HG03558 (cell line): ENCODE measurements around the gene CEP170B.
"Not testable (repeated sequence)": the region's sequence is repeated elsewhere in the genome, so short reads cannot be mapped to it uniquely, and the experiment has no call there.

Experiments used
- ATAC-seq: cut with Tn5 transposase; IDR thresholded peaks from one replicate; pipeline ENCODE4 v1.9.1; 2021; ENCODE audit warnings: moderate number of reproducible peaks; ENCODE audit not compliant: unreplicated experiment; ENCODE audit errors: extremely low read depth

Gene CEP170B

DNA sequence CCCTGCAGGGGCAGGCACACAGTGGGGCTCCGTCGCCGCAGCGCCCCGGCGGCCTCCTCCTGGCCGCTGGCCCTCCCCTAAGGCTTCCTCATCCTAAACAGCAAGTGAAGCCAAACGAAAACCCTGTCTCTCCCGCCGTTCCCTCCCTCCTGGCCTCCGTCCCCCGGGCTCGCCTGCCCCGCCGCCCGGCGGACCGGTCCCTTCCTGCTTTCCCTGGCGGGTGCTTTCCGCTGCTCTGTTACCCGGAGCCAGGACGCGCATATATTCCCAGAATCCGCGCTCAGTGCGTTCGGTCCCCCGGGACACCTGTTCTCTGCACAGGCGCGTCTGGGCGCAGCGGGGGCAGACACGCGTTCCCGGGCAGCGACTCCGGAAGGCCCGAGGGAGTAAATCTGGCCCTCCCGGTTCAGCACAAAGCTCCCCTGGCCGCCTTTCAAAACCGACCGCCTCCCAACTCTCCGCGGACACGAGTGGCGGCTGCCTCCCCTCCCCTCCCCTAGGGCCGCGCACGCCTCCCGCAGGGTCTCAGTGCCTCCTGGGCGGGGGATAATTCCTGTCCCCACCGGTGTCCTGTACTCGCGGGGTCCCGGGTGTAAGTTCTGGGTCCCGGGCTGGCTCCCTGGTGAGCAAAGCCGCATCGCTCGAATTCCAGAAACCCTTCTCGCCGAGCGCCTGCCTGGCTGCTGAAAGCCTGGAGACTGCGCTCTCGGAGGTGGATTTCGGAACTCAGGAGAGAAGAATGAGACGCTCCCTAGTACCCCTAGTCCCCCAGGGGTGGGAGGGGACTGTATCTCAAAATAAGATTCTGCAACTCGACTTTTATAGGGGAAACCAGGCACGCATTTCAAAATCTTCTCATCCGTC lies 21.4 kb upstream of the CEP170B start:
- no peak for ATAC-seq

- ATAC-seq, result no peak
Measured at GRCh38 chr14:104844306-104845032, 20.6 kb upstream of the CEP170B start.

GRCh38 chr14:104845033-104845666 lies 19.9 kb upstream of the CEP170B start:
- no peak for ATAC-seq

DNA sequence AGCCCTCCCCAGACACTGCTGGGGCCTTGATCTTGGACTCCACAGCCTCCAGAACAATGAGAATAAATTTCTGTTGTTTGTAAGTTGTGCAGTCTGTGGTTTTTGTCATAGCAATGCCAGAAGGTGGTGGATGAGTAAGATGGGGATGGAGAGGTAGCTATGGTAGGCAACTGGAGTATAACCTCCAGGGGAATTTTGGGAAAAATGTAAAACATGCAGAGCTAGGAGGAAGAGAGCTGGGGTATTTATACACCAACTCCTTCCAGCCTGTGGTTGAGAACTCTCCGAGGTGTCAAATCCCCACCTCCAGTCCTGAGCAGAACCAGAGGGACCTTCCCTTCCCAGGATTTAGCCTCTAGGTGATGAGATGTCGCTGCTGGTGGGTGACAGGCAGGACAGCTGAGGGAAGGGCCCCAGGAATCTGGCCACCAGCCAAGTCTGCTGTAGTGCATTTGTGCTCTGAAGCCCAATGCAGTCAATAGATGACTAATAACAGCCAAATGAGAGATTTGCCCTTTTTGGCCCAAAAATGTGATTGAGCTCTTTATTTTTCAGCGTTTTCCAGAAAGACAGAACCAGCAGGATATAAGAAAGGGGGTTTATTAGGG lies 19.1 kb upstream of the CEP170B start:
- ATAC-seq, result no peak

GRCh38 chr14:104852280-104852663 lies 12.8 kb upstream of the CEP170B start:
- ATAC-seq, result no peak

- ATAC-seq, result no peak
Measured at GRCh38 chr14:104855532-104856090, 9.5 kb upstream of the CEP170B start.

DNA sequence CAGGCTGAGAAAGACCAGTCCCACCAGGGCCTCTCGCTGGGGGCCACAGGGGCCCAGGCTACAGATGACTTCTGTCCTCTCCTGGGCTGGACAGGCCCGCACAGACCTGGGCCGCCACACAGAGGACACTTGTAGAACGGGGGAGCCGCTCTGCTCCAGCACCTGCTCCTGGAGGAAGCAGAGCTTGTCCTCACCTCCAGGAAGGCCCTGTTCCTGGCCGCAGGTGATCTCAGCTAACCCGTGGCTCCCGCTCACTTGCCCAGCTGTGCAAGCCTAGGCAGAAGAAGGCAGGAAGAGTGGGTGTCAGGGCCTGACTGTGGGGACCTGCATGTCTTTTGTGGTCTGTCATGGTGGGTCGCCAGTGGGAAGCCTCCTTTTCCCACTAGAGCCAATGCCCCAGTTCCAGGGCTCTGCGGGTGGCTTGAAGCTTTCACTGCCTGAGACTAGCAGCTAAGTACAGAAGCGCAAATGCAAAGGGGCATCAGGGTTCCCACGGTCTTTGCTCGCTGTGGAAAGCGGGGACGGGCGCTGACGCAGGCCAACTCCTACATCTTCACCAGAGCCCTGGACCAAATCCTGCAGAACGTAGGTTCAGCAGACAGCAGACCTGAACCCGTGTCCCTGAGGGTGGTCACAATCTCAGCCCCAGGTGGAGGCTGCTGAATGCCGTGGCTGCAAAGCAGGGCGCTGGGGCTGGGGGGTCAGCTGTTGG lies 8.8 kb upstream of the CEP170B start:
- no peak for ATAC-seq

DNA sequence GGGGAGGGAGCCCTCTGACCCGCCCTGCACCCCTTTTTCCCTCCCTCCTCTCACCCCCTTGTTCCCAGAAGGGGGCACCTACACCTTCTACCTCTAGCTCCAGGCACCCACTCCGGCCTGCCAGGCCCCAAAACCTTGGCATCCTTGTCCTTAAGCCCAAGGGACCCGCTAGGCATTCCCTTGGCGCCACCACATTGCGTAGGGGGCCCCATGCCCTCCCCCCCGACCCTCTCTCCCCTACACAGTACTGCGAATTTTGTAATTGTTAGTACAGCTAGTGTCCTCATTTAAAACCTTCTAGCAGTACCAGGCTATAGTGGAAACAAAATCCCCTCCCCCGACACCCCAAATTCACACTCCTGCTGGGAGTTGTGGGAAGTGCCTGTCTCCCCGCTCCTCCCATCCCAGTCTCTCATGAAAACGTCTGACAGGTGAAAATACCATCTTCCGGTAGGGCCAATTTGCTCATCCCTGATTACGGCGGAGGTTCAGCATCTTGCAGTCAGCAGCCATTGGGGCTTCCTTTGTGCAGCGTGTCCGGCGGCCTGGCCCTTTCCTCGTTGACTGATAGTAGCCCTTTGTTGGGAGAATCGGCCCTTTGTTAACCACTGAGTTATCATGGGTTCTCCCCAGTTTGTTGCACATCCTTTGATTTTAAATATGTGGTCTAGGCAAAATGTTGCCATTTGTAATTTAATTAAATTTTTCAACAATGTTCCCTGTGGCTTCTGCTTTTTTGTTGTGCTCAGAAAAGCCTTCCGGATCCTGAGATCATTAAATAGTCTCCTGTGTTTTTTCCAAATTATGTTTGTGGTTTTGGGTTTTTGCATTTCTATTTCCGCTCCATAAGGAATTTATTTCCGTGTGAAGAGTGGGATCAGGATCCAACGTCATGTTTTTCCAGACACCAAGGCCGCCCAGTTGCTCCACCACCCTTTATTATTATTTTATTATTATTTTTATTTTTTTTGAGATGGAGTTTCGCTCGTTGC lies 7.9 kb upstream of the CEP170B start:
- no peak for ATAC-seq

- not testable (repeated sequence) for ATAC-seq
Measured at GRCh38 chr14:104857931-104858330, 7.1 kb upstream of the CEP170B start.

DNA sequence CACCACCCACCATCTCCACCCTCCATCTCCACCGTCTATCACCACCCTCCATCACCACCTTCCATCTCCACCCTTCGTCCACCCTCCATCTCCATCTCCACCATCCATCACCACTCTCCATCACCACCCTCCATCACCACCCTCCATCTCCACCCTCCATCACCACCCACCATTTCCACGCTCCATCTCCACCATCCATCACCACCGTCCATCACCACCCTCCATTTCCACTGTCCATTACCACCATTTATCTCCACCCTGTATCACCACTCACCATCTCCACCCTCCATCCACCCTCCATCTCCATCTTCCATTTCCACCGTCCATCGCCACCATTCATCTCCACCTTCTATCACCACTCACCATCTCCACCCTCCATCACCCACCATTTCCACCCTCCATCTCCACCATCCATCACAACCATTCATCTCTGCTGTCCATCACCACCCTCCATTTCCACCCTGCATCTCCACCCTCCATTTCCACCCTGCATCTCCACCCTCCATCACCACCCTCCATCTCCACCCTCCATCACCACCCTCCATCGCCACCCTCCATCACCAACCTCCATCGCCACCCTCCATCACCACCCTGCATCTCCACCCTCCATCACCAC lies 6.1 kb upstream of the CEP170B start:
- ATAC-seq, result no peak

DNA sequence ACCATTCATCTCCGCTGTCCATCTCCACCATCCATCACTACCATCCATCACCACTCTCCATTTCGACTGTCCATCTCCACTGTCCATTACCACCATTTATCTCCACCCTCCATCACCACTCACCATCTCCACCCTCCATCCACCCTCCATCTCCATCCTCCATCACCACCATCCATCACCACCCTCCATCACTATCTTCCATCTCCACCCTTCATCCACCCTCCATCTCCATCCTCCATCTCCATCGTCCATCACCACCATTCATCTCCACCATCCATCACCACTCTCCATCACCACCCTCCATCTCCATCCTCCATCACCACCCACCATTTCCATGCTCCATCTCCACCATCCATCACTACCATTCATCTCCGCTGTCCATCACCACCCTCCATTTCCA lies 5.2 kb upstream of the CEP170B start:
- ATAC-seq, result no peak

GRCh38 chr14:104860414-104860813 lies 4.7 kb upstream of the CEP170B start:
- ATAC-seq, result no peak

GRCh38 chr14:104863131-104863862 lies 1.8 kb upstream of the CEP170B start:
- ATAC-seq, result no peak

DNA sequence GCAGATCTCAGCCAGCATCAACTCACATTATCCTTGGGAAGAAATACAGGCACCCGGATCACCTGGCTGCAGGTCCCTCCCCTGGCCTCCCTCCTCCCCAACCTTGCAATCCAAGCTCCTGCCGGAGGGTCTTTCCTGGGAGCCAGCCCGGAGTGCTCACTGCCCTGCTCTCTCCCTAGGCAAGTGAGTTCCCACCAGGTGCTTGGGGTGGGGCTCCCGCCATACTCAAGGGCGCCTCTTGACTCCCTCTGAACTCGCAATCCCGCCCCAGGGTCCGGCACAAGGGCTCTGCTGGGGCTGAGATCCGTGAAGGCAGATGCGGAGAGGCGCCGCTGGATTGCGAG lies 1.2 kb upstream of the CEP170B start:
- ATAC-seq, result no peak

DNA sequence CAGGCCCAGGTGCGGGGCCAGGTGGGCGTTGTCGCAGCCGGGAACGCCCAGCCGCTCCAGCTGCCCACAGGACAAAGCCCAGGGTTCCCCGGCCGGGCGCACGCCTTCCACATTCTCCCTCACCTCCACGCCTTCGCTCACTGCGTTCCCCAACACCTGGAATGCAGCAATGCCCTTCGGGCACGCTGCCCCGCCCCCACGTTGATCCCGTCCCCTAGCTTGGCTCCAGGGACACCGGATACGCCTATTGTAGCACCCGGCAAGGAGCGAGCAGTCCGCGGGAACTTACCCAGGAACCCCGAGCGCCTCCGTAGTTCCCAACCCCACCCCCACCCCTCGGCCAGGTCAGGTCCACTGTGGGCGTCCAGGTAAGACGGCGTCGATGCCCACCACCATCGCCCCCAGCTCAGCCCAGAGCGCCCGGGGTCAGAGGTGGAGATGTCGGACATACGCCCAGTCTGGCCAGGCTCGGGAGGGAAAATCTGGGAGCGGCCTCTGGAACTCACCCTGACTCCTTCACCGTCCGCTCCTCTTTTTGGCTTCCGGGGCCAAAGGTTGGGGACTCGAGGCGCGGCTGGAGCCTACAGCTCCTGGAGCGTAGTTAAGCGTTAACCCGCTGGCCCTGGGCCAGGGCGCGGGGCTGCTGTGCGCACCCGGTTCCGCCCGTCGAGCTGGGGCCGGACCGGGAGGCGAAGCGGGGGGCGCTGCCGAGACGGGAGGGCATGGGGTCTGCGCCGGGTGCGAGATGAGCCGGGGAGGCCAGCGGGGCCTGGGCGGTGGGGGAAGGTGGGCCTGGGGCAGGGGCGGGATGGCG lies 594 bp upstream of the CEP170B start:
- ATAC-seq, result no peak

GRCh38 chr14:104865631-104866441 lies 768 bp downstream of the CEP170B start:
- no peak for ATAC-seq
